A673 (cell line): ENCODE data around the gene SCRG1.

Experiments used
- EZH2 ChIP-seq: fragments of 200-600 bp; sonication (generic); IDR thresholded peaks from 2 replicates; pipeline ENCODE4 v1.6.1; 2017; ENCODE audit warnings: borderline replicate concordance, low read depth, mild to moderate bottlenecking, mixed read lengths, antibody characterized with exemption, low read length; ENCODE audit not compliant: poor library complexity, severe bottlenecking
- TF ChIP-seq, protein P1 (sequence below): fragments of 300-800, 200-600 bp; sonication (generic); conservative IDR thresholded peaks from 2 replicates; pipeline ENCODE4 v1.5.1; 2017; ENCODE audit warnings: low read depth, mild to moderate bottlenecking, antibody characterized with exemption, low read length, moderate library complexity, mixed read lengths

DNA sequence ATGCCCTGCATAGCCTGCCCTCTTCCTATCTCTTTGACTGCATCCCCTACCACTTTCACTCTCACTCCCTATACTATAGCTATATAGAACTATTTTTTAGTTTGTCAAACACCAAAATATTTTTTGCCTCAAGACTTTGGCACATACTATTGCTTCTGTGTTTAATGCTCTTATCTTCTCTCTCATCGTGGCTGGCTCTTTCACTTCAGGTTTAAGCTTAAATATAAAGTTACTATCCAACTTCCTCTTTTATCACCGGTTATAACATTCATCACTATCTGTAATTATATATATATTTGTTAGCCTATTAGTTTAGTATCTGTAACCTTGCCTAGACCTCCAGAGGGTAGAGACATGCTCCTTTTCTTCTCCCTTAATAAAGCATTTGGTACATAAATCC is 53.3 kb downstream of the SCRG1 start:
- TF ChIP-seq, protein P1, sequence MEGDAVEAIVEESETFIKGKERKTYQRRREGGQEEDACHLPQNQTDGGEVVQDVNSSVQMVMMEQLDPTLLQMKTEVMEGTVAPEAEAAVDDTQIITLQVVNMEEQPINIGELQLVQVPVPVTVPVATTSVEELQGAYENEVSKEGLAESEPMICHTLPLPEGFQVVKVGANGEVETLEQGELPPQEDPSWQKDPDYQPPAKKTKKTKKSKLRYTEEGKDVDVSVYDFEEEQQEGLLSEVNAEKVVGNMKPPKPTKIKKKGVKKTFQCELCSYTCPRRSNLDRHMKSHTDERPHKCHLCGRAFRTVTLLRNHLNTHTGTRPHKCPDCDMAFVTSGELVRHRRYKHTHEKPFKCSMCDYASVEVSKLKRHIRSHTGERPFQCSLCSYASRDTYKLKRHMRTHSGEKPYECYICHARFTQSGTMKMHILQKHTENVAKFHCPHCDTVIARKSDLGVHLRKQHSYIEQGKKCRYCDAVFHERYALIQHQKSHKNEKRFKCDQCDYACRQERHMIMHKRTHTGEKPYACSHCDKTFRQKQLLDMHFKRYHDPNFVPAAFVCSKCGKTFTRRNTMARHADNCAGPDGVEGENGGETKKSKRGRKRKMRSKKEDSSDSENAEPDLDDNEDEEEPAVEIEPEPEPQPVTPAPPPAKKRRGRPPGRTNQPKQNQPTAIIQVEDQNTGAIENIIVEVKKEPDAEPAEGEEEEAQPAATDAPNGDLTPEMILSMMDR, result no peak
- TF ChIP-seq EZH2, result no peak
